SK-N-DZ (cell line): ENCODE results near the gene MYO7B.

Experiments
- DNase-seq: peaks from one replicate; pipeline ENCODE4 v3.0.0-alpha.2; 2015; ENCODE audit warnings: low spot score

Gene MYO7B

GRCh38 chr2:127661072-127661649, 125.7 kb downstream of the MYO7B start:
- DNase-seq: no peak

DNA sequence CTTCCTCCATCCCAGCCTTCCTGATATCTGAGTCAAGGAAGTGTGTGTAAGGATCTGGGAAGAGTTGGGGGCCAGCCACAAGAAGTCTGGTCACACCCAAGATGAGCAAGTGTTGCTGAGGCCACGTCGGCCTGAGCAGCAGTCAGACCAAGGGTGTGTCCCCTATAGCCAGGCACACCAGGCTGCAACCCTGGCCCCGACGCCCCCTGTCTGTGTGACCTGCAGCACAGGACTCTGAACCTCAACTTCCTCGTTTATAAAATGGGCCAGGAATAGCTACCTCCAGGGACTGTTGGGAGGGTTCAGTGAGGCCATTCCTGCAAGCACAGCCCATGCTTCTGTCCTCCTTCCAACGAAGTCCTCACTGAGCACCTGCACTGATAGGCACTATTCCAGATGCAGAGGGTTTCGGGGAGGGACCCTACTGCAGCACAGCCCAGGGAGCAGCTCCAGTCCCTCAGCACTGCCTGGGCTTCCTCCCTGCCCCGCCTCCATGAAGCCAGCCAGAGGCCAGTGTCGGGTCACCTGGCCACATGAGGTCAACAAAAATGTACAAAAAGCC, 126.5 kb downstream of the MYO7B start:
- no peak for DNase-seq

GRCh38 chr2:127662937-127663565, 127.6 kb downstream of the MYO7B start:
- DNase-seq: no peak

DNA sequence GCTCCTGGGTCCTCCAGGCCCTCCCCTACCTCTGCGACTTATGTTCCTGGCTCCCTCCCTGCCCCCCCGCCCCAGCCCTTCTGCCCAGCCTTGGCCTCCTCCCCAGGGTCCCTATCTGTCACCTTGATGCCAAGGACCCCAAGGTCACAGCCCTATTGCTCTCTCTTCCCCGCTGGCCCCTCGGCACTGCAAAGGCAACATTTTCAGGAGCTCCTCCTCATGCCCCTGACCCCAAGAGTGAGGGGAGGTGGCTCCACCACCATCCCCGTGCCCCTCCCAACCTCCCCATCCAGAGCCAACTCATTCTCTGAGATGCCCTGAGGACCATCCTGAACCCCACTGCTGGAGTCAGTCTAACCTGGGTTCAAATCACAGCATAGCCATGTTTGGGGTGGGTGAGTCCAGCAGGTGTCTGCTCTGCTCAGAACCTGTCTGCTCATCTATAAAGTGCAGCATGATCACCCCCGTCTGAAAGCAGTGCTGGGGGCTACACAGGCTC, 128.1 kb downstream of the MYO7B start:
- DNase-seq: no peak

- no peak for DNase-seq
Observed at GRCh38 chr2:127664065-127664894, 128.8 kb downstream of the MYO7B start.

DNA sequence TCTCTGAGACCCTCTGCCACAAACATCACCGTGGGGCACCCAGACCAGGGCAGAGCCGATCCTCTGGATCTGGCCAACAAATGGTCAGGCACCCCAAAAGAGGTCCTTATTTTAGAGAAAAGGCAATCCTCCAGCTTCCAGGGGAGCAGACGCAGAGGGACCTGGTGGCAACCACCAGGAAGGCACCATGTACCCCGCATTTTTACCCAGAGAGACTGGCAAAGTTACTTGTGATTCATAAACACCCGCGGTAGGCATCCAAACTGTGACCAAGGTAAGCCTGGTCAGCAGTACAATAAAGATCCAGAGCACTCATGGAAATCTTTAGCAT, 129.4 kb downstream of the MYO7B start:
- DNase-seq: no peak

DNA sequence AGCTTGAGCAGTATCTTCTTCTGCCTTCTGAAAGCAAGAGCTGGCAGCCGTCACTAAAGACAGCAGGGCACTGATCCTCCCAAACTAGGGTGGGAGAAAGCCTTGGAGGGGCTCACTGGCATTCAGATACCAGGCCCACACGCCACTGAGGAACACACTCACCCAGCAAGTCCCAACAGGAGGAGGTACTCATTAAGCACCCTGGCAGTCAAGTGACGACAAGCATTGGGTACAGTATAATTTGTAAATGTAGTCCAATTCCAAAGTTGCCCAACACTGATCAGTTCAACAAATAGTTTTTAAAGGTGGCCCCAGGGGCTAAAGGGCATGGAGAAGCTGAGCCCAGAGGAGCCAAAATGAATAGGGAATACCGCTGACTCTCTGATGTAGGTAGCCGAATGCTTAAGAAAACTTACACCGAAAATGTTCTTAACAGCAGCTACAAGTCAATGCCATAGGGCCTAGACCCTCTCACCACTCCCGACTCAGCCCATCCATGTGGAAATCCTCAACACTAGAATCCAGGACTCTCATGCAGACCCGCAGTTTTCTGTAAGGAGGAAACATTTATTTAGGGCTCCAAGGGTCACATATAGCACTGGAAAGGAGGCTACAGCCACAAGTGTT, 129.9 kb downstream of the MYO7B start:
- DNase-seq: no peak

- no peak for DNase-seq
Observed at GRCh38 chr2:127669056-127669455, 133.6 kb downstream of the MYO7B start.

DNA sequence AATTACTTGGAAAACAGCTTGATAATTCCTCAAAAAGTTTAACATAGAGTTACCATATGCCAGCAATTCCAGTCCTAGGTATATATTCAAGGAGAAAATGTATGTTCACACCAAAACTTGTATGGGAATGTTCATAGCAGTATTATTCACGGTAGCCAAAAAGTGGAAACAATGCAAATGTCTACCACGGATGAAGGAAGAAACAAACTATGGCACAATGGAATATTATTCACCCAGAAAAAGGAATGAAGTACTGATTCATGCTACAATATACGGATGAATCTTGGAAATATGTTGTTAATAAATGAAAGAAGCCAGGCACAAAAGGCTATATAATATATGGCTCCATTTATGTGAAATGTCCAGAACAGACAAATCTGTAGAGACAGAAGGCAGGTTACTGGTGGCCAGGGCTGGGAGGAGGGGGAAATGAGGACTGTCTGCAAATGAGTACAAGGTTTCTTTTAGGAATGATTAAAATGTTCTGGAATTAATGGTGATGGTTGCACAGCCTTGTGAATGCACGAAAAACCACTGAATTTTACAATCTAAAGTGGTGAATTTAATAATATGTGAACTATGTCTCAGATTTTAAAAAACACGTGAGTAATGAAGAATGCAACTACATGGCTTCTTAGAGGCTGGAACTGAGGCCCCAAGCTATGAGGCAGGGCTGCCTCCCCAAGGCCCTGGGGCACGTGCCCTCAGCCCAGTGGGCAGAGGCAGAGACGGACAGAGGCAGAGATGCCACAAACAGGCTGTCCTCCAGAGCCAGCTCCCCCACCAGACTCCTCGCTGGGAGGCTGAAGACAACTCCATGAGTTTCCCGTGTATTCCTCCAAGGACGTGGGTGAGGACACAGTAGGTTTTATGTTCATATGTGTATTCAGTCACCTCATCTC, 134.8 kb downstream of the MYO7B start:
- no peak for DNase-seq

DNA sequence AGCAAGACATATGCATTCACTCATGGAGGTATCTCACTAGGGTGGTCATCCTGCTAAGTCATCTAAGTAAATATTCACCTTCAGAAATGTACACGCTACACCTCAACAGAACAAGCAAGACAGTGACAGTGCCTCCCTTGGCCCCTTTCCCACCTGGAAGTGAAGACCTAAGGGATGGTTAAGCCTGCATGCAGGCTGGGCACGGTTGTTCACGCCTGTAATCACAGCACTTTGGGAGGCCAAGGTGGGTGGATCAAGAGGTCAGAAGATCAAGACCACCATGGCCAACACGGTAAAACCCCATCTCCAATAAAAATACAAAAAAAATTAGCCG, 135.4 kb downstream of the MYO7B start:
- no peak for DNase-seq

GRCh38 chr2:127671557-127672302, 136.2 kb downstream of the MYO7B start:
- no peak for DNase-seq

- DNase-seq: no peak
Observed at GRCh38 chr2:127672341-127673224, 137.1 kb downstream of the MYO7B start.

DNA sequence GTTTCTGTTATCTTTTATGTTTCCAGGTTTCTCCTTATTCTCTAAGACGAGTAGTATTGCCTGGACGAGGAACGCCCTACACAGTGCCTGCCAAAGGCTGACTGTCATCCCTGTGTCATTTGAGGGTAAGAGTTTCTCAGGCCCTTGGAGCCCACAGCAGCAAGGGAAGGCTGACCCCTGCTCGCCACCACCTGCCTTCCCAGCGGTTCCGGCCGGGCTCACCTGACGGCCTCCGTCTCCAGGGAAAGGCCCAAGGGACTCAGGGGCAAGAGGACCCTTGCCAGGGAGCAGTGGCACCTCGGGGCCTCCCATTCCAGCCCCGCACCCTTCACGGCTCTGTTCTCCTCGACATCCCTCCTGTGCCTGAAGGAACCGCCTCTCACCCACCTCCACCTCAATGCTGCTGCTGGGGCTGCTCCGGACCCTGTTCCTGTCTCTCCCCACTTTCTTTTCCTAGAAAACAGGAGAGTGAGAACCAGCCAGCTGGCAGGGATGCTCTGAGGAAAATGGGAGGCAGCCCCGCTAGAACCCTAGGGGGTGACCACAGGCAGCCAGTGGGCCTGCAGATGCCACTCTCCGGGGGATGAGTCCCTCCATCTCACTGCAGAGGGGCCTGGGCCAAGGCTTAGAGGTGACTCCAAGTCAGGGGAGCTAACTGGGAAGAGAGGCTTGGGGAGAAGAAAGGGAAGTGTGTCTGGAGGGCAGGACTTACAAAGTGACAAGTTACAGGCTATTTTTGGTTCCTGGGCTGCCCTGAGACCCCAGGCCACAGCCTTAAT, 138.0 kb downstream of the MYO7B start:
- no peak for DNase-seq

GRCh38 chr2:127674241-127675209, 139.0 kb downstream of the MYO7B start:
- no peak for DNase-seq

DNA sequence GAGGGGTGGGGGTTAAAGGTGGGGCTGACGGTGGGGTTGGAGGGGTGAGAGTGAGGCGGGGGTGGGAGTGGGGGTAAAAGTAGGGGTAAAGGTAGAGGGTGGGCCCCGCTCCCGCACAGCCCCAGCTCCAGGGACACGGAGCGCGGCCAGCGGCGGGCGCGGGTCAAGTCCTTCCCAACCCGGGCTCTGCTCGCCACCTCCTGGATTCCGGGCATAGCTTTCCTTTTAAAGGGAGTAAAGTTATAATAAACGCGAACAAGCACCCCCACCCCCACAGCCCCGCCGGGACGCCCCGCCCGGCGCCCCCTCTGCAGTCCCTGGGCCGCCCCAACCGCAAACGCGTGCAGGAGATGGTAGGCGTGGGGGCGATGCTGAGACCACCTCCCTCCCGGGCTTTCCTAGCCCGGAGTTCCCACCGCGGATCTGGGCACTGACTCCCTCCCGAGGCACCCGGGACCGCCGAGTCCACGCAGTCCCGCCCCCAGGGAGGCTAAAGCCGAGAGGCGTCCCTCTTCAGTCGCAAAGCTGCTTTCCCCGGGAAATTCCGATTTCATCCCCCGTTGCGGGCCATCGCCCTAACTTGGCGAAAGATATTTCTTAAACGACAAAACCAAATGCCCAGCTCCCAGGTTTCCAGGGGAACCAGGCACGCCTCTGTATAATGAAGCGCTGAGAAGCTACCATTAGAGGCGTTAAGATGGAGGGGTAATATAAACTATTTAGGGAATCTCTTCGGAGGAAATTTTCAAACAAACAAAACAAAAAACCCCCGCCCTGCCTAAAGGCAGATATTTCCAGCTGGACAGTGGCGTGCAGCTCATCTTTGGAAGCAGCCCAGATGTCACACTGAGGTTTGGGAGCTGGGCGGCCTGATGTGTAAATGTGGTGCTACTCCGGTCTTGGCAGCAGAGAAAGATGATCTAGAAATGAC, 140.1 kb downstream of the MYO7B start, which contains the start of gene LIMS2:
TSS of gene LIMS2 (minus strand) at position 200 of the 931 bp plus-strand sequence. CDS start 506 bp downstream, outside the sequence.
- no peak for DNase-seq

DNA sequence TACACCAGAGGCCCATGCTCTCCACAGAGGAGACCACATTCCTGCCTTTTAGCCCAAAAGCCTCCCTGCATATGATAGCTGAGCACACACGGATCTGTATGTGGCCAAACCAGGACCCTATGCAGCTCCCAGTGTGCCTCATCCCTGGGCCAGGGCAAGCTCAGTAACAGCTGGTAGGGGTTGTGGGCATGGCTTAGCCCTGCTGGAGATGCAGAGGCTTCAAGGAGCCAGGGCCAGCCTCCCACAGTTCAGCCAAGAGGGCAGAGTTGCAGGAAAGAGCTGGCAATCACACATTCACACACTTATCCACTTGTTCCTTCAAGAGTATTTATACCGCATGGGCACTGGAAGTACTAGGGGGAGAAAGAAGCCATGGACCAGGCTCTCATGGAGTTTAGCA, 141.4 kb downstream of the MYO7B start:
- no peak for DNase-seq
